ENCODE results near the gene LMX1B.

The LMX1B gene

DNA sequence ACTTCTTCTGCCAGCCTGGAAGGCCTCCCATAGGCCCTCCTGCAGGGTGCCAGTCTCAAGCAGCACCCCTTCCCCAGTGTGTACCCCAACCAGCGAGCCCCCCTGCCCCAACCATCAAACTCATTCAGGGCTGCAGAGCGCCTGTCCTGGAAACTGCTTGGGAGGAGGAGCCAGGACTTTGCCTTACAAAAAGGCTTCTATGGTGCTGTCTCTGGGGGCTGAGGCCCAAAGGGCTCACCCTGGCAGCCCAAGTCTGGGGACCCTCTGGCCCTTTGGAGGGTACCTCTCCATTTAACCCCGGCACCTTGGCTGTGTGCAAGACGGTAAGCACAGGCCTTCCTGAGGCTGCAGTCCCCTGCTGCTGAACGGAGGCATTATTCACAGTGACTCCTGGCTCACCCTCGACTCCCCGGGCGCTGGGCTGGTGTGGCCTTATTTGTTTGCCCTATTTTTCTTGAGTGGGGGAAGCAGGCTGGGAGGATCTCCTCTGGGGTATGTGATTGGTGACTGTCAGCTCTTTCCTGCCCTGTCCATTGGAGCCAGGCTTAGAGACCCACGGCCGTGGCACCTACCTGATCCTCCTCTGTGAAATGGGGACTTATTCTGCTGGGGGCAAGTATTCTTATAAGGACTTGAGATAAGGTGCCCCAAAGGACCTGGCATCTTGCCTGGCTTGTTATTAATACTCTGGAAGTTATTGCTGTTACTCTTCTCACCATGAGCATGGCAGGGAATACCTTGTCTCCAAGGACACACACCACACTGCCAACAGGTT is 5.8 kb downstream of the LMX1B start:
- no peak for DNase-seq

DNA sequence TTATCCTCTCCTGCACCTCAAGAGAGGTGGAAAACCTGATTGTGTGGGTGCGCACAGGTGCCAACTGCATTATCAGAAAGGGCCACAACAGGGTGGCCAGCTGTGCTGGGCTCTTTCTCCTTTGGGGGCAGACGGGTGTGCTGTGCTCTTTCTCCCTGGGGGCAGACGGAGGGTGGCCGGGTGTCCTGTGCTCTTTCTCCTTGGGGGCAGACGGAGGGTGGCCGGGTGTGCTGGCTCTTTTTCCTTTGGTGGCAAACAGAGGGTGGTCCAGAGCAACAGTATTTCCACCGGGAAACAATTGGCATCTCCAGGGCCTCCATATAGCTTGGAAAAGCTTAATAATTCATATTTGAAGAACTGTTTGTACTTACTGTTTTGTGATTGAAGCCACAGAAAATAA is 6.8 kb downstream of the LMX1B start:
- no peak for DNase-seq

DNA sequence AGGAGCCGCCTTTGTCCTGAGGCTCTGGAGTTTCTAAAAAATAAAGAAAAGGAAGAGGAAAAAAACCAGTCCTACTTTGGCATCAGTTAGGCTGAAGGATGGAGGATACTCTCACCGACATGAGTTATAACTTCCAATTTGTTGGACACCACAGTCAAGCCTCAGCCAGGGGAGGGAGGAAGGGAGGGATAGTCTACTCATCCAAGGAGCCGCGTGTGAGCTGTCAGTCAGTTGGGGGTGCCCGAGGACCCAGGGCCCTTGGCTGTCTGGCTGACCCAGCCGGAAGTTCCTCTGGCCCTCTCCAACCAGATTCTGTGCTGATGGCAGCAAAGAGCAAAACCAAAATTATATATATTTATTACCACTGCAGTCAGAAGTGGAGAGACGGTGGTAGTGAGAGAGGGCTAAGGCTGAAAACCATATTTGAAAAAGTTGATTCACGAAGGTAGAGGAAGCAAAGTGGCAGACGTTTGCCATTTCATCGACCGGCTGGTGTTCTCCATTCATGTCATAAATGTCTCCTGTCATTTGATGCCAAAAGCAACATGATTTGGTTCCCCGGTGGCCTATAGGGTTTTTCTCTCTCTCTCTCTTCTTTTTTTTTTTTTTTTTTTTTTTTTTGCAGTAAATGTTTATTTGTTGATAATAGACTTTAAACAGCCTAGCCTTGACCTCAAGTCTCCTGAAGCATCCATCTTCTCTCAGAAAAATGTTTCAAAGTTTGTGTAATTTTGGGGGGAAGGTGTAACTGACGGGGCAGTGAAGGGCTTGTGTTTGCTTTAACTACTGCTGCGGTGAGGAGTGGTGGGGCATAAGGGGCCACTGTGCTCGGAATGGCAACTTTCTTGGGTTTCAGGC is 7.6 kb downstream of the LMX1B start:
- no peak for DNase-seq

DNA sequence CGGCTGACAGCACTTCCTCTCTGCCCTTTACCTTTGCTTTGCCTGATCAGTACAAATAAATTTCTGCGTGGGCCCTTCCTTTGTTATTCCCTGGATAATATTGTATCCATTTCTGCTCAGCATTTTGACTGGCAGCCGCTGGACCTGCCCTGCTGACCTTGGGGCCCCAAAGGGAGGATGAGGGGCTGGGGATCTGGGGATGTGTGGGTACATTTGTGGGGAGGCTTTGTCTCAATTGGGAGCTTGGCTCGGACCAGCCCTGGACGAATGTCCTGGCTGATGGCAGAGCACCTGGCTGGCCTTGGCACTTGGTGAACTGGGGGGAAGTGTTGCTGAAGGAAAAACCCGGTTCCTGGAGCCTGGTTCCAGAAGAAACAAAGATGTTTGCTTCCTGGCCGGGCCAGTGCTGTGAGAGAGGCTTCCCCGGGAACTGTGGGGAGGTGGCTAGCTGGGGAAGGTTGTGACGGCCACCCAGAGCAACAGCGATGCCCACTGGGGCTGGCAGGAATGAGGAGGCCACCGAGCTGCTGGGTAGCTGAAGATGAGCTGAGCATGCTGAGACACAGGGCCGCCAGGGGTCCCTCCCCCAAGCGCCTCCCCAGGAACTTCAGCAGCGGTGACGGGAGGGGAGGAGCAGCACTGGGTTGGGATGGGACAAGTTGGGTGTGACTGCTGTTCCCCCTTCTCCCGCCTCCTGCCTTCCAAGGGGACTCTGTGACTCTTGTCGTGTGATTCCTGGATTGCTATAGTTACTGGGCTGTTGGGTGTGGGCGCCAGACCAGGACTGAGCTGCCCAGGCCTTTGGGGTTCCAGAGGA is 8.4 kb downstream of the LMX1B start:
- DNase-seq = no peak

DNA sequence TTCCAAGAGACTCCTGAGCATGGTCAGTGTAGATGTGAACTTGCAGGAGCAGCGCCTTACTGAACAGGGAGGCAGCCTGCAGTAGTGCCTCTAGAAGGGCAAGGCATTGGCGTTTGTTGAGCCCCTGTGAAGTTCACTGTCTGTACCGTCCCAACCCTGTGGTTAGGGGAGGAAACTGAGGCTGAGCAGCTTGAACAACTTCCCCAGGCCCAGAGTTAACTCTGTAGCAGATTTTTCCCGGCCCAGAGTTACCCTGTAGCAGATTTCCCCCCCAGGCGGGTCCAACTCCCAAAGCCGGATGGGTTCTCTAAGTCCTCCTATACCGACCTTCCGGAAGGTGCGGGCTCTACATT is 9.6 kb downstream of the LMX1B start:
- DNase-seq = no peak

DNA sequence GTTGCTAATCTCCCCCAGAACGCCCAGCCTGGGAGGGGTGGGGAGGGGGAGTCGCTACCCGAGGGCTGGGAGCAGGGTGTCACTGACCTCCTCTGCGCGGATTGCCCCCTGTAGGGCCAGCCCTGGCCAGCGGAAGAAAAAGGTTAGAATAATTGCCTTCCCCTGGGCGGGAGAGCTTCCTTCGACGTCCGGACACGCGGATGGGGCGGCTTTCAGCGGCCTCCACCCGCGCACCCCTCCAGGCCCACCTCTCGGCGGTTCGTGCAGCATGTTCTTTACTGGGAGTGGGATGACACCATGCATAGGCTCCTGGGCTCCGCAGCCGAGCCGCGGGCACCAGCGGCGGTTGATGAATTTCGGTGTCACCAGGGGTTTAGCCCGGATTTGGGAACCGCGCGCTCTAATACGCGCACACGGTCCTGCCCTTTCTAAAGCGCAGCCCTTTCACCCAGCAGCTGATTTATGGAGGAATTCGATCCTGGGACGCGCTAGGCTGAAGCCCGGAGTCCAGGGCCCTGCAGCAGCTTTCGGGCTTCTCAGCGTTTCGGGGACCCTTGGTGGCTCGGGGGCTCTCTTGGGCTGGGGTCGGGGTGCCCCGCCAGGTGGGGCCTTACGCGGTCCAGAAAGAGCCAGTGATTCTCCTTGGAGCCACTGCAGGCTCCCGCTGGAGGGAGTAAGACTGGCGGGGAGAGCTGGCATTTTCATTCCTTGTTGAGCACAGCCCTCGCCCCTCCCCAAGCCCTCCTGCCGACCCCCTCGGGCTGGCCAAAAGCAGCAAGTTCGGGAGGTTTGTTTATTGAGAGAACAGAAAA is 10.1 kb downstream of the LMX1B start:
- no peak for DNase-seq

DNA sequence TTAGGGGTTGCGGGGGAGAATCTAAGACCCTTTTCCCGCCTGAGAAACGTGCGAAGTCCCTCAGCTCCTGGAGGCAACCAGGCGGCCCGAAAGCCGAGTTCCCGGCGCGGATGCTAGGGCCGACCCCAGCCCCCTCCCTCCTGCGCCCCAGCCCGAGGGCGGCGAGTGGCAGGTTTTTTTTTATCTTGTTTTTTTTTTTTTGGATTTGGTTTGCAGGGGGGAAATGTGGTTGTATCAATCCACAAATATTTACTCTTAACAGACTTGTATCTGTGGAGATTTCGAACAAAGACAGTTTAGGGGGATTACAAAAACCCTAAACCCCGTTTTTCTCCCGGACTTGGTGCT is 10.7 kb downstream of the LMX1B start:
- DNase-seq = no peak

DNA sequence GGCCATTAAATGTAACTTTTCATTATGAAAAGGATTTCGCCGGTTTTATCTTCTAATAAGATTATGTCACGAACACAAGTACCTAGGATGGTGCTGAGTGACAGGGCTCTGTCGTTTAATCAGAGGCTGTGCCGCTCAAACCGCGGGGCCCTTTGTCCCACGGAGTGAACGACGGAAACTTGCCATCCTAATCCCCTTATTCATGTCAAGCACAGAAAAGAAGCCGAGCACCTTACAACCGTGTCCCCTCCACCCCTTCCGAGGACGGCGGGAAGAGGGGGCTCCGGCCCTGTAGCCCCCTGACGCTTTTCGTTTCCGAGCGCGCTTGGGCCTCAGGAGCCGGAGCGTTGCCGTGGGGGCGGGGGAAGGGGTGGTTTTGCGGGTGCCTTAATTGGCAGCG is 11.2 kb downstream of the LMX1B start:
- no peak for DNase-seq

DNA sequence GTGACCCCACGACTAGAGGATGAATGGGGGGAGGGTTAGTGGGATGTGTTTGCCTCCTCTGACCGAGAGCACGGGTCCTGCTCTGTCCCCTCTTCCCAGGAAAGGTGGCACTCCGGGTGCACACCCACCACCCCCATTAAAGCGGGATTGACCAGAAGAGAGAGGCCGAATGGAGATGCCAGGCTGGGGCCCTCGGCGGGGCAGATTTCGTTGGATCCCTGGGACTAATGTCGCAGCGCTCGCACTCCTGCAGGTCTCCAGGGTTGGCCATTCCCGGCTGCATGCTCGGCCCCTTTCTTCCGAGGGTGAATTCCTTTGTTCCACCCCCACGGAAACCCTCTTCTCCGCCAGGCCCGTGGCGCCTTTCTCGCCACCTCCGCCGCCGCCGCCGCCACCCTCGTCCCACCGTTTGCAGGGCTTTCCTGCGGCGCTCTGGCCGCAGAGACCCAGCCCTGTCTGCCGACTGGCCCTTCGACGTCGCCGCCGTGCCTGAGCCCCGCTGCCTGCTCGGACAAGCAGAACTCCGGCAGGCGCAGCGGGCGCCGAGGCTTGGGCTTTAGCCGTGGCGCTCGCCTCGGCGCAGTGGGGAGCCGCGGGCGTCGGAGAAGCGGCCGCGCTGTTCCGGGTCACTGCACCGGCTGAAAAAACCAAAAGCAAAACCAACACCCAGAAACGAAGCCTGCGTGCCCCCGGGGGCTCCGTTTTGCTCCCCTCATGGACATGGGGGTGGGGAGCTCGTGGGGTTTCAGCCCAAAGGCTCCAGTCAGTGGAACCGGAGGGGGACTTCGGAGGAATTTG is 11.8 kb downstream of the LMX1B start:
- no peak for DNase-seq

DNA sequence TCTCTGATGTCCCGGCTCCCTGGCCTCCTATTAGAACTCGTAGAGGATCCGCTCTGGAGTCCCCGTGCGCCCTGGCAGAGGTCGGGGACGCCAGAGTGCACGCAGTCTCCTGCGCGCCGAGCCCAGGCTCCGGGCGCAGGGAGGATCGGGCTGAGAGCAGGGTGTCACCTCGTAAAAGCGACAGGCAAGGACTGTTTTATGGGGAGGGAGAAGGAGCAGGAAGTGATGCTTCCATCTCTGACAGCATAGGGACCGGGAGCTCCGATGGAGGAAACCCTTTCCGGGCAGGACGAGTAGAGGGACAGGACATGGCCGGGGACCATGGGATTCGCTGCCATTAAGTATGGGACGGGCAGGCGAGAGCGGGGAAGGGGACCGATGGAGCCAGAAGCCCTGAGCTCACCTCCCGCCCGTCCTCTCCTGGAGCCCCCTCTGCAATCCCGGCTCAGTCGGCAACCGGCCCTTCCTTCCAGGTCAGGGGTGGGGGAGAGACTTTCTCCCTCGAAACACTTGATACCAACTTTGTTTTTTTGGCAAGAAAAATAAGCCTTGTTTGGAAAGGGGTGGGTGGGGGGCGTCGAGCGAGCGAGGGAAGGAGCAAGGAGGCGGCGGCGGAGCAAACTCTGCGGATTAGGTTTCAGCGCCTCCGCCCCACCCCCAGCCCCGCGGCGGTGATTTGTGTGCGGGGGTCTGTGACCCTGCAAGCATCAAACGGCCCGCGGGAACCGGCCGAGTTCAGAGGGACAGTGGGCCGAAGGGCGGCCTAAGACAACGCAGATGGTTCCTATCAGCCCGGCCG is 12.6 kb downstream of the LMX1B start:
- DNase-seq = no peak

DNA sequence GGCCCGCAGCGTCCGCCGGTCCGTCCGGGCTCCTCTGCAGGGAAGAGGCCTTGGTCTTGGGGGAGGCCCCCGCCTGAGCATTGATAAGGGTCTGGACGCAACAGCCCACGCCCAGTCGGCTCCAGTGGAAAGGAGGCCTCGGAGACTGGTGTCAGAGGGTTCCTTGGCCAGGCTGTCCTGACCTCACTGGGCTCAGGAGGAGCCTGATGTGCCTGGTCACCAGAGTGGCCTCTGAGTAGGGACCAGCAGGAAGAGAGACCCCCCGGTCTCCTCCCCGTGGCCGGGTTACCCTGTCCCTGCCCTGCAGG is 13.2 kb downstream of the LMX1B start:
- no peak for DNase-seq

DNA sequence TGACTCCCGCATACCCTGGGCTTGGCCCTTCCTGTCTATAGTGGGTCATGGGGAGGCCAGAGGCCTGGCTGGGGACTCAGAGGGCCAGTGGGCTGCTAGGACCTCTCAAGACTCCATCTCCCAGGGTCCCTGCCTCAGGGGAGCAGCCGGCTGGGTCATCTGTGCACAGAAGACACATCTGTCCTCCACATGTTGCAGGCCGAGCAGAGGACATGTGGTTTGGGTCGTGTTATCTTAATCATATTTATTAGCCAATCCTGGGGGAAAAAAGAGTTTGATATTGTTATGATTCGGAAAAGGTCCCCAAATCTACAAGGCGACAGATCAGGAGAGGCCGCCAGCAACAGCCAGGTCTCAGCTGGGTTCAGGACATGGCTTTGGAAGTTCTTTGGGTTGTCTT is 14.4 kb downstream of the LMX1B start:
- no peak for DNase-seq

DNA sequence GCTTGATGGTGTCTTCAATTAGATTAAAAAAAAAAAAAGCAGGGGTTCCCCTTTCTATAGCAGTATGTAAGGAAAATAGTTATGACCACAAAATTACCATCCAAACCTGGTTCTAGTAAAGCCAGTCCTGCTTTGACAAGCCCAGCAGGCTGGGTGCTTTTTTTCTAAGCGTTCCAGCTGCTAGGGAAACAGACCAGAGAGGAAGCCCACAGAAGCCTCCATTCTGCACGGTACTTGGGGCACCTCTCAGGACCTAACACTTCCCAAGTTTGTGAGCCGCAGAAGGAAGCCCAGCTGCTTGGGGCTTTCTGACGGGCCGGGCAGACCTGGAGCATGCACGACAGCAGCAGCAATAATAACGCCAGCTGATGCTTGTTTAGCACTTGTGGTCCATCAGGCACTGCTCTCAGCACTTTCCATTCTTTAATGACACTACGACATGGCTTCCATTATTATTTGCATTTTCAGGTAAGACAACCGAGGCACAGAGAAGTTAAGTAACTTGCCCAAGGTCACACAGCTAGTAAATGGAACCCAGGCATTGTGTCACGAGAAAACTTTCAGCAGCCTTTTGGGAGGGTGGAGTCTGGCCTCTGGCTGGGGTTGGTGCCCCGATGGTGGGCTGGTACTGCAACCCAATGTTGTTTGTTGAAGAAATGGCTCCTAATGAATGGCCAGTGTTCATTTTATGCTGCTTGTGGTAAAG is 15.4 kb downstream of the LMX1B start:
- DNase-seq = no peak

DNA sequence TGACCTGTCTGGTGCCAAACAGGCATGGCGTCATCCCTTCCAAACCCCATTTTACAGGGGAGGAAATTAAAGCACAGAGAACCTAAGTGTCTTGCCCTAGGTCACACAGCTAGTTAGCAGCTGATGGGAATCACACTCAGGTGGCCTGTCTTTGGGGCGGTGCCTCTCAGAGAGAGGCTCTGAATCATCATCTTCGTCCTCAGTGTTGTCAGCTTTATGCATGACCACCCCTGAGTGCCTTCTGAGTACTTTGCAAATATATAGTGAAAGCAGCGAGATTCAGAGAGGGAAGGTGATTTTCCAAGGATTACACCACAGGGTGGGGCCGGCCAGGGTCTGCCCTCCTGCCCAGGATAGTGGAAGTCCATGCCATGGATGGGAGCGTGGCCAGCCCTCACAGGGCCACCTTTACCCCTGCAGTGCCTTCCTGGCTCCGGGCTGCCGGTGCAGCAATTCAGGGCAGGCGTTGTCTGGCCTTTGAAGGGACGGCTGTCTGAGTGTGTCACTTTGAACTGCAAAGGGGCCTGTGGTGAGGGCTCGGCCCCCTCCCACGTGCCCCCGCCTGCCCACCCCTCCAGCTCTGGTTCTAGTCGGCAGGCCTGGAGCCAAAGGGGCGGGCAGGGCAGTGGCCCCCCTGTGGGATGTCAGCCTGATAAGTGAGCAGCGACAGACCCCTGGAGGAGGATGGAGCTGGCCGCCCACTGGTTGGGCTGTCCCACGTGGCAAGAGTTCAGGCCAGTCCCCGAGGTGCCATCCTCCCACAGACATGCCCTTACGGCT is 16.9 kb downstream of the LMX1B start:
- no peak for DNase-seq

DNA sequence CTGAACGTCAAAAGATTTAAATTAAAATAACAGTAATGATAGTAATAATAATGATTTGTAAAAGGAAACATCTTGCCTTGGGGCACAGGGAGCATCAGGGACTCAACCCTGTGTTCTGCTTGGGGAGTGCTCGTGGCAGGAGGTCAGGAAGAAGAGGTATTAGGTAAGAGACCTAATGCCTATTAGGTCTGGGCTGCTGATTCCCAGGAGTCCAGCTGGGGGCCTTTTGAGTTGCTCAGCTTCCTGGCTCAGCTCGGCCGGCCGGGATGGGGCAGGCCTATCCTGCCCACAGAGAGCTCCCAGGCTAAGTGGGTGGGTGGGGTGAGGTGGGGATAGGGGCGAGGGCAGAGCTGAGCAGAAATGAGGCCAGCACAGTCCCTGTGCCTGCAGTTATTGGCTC is 17.5 kb downstream of the LMX1B start:
- no peak for DNase-seq

DNA sequence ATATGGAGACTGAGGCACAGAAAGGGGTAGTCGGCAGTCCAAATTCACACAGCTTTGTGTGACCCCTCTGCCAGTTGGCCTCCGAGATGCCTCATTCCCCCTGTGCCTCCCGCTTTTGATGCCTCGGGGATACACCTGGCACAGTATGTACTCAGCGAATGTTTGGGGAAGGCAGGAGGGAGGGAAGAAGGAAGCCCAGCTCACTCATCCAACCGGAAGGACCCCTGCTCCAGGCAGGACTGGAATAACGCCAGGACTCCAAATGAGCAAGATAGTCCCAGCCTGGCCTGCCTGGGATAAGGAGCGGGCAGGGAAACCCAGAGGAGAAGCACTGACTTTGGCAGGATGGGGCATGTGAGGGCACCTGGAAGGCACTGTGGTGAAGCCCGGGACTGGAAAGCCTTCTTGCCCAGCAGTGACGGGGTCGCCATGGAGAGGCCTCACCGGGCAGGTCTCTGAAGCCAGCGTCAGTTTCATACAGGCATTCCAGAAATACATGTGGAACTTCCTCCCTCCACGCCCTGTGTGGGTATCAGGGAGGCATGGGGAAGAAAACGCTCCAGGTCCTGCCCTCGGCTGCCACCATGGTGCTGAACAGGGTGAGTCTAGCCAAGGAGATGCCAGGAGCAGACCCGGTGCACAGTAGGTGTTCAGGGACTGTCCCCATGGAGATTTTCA is 20.3 kb downstream of the LMX1B start:
- no peak for DNase-seq

DNA sequence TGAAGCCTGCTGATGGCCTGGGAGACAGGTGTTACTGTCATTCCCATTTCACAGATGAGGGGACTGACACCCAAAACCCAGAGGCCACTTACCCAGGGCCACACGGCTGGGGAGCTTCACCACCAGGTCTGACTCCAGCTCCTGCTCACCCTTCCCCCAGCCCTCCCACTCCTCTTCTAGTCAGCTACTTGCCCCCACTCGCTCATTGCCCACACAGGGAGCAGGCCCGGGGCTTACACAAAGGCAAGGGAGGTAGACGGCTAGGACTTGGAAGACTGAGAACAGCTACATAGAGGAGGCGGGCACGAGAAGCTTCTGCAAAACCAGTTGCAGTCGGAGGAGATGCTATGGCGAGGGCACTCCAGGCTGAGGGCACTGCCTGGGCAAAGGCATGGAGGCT is 21.3 kb downstream of the LMX1B start:
- DNase-seq = no peak

DNA sequence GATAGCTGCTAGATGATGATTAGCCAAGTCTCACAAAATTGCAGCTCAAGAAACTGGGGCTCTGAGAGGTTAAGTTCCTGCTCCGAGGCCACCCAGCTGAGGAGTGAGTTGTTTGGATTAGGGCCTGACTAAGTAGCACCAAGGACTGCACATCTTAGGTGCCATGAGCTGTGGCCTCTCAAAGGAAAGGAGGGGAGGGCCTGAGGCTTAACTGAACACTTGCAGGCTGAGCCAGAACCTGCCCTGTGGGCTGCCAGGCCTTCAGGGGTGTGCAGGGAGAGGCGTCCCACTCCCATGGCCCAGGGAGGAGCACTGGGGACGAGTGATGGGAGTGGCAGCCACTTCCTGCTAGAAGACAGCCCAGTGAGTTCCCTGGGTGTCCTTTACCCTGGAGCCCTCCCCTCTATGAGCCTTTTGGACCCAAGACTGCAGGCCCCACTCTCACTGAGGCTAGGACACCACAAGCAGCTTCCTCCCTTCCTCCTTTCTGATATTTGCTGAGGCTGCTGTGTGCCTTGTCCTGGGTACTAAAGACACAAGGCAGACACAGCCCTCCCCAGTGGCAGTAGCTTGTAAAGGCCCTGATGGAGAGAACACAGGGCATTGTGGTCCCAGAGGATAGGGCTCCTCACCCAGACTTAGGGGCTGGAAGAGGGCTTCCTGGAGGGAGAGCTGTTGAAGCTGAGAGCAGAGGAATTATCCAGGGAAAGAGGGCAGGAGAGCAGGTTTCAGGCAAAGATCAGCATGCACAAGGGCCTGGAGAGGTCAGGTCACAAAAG is 22.1 kb downstream of the LMX1B start:
- no peak for DNase-seq

Data from activated CD4-positive, alpha-beta T cell treated with anti-CD3 and anti-CD28 coated beads for 1 hour (primary cell).